Measurements from ENCODE around the gene INSIG2.

INSIG2 gene

GRCh38 chr2:118088051-118089024 lies at the start of gene INSIG2:
Gene INSIG2 (plus strand): TSS chr2:118088471. CDS start chr2:118096557, 8,086 bp downstream.
- Histone ChIP-seq H3K9ac (ENCODE audit: low read length in 5 of 5) (peak within 1 kb of the TSS in 4 of 5 donors; percentile 70 to 85 (median 74)), H3K27me3 (ENCODE audit: control insufficient read depth in 5 of 5, insufficient read depth in 4 of 5, low read length in 5 of 5) (no peaks in the 10 kb centered on the region), H3K27ac (ENCODE audit: low read depth, low read length) (peak within 1 kb of the TSS; percentile 66), H3K9me3 (ENCODE audit: control insufficient read depth in 5 of 5, low read length in 5 of 5) (no peaks in the 10 kb centered on the region), H3K4me3 (ENCODE audit: low read depth in 1 of 5, low read length in 5 of 5) (peak within 1 kb of the TSS; percentile 88 to 96 (median 93)), H3K36me3 (ENCODE audit: control insufficient read depth in 5 of 5, insufficient read depth in 5 of 5, low read length in 5 of 5) (no peaks in the 10 kb centered on the region), H3K4me1 (ENCODE audit: control insufficient read depth in 5 of 5, insufficient read depth in 5 of 5, low read length in 5 of 5) (peaks cover 0 to 24% (median 20%) of the 10 kb centered on the region in 5 donors)

- Histone ChIP-seq H3K4me1 (ENCODE audit: control insufficient read depth in 5 of 5, insufficient read depth in 5 of 5, low read length in 5 of 5) (no peaks in the 10 kb centered on the region), H3K27me3 (ENCODE audit: control insufficient read depth in 5 of 5, insufficient read depth in 4 of 5, low read length in 5 of 5) (peaks cover 0 to 9% (median 4%) of the 10 kb centered on the region in 5 donors), H3K27ac (ENCODE audit: low read depth, low read length) (no peak overlapping the region), H3K9me3 (ENCODE audit: control insufficient read depth in 5 of 5, low read length in 5 of 5) (peaks cover 0 to 2% (median 0%) of the 10 kb centered on the region in 5 donors), H3K4me3 (ENCODE audit: low read depth in 1 of 5, low read length in 5 of 5) (no peak overlapping the region), H3K36me3 (ENCODE audit: control insufficient read depth in 5 of 5, insufficient read depth in 5 of 5, low read length in 5 of 5) (no peaks in the 10 kb centered on the region), H3K9ac (ENCODE audit: low read length in 5 of 5) (no peak overlapping the region)
Observed at GRCh38 chr2:118040891-118041290, 47.4 kb upstream of the INSIG2 start.

GRCh38 chr2:118044103-118044716 lies 44.1 kb upstream of the INSIG2 start:
- Histone ChIP-seq H3K4me3 (ENCODE audit: low read depth in 1 of 5, low read length in 5 of 5) (no peak overlapping the region), H3K36me3 (ENCODE audit: control insufficient read depth in 5 of 5, insufficient read depth in 5 of 5, low read length in 5 of 5) (no peaks in the 10 kb centered on the region), H3K9ac (ENCODE audit: low read length in 5 of 5) (no peak overlapping the region), H3K27ac (ENCODE audit: low read depth, low read length) (no peak overlapping the region), H3K9me3 (ENCODE audit: control insufficient read depth in 5 of 5, low read length in 5 of 5) (no peaks in the 10 kb centered on the region), H3K4me1 (ENCODE audit: control insufficient read depth in 5 of 5, insufficient read depth in 5 of 5, low read length in 5 of 5) (no peaks in the 10 kb centered on the region), H3K27me3 (ENCODE audit: control insufficient read depth in 5 of 5, insufficient read depth in 4 of 5, low read length in 5 of 5) (peaks cover 0 to 11% (median 4%) of the 10 kb centered on the region in 5 donors)

GRCh38 chr2:118044854-118045253 lies 43.4 kb upstream of the INSIG2 start:
- no peak overlapping the region for H3K9ac ChIP-seq (ENCODE audit: low read length in 5 of 5)
- no peaks in the 10 kb centered on the region for H3K4me1 ChIP-seq (ENCODE audit: control insufficient read depth in 5 of 5, insufficient read depth in 5 of 5, low read length in 5 of 5)
- H3K27ac ChIP-seq (ENCODE audit: low read depth, low read length), result no peak overlapping the region
- H3K27me3 ChIP-seq (ENCODE audit: control insufficient read depth in 5 of 5, insufficient read depth in 4 of 5, low read length in 5 of 5), result peaks cover 2 to 15% (median 4%) of the 10 kb centered on the region in 5 donors
- H3K36me3 ChIP-seq (ENCODE audit: control insufficient read depth in 5 of 5, insufficient read depth in 5 of 5, low read length in 5 of 5), result no peaks in the 10 kb centered on the region
- no peak overlapping the region for H3K4me3 ChIP-seq (ENCODE audit: low read depth in 1 of 5, low read length in 5 of 5)
- H3K9me3 ChIP-seq (ENCODE audit: control insufficient read depth in 5 of 5, low read length in 5 of 5), result no peaks in the 10 kb centered on the region

GRCh38 chr2:118045286-118045685 lies 43.0 kb upstream of the INSIG2 start:
- H3K4me1 ChIP-seq (ENCODE audit: control insufficient read depth in 5 of 5, insufficient read depth in 5 of 5, low read length in 5 of 5), result no peaks in the 10 kb centered on the region
- no peak overlapping the region for H3K9ac ChIP-seq (ENCODE audit: low read length in 5 of 5)
- no peak overlapping the region for H3K27ac ChIP-seq (ENCODE audit: low read depth, low read length)
- H3K36me3 ChIP-seq (ENCODE audit: control insufficient read depth in 5 of 5, insufficient read depth in 5 of 5, low read length in 5 of 5), result no peaks in the 10 kb centered on the region
- peaks cover 2 to 15% (median 4%) of the 10 kb centered on the region in 5 donors for H3K27me3 ChIP-seq (ENCODE audit: control insufficient read depth in 5 of 5, insufficient read depth in 4 of 5, low read length in 5 of 5)
- no peak overlapping the region for H3K4me3 ChIP-seq (ENCODE audit: low read depth in 1 of 5, low read length in 5 of 5)
- H3K9me3 ChIP-seq (ENCODE audit: control insufficient read depth in 5 of 5, low read length in 5 of 5), result no peaks in the 10 kb centered on the region

- no peaks in the 10 kb centered on the region for H3K9me3 ChIP-seq (ENCODE audit: control insufficient read depth in 5 of 5, low read length in 5 of 5)
- H3K27me3 ChIP-seq (ENCODE audit: control insufficient read depth in 5 of 5, insufficient read depth in 4 of 5, low read length in 5 of 5), result peaks cover 0 to 8% (median 2%) of the 10 kb centered on the region in 5 donors
- H3K9ac ChIP-seq (ENCODE audit: low read length in 5 of 5), result no peak overlapping the region
- H3K27ac ChIP-seq (ENCODE audit: low read depth, low read length), result no peak overlapping the region
- H3K4me3 ChIP-seq (ENCODE audit: low read depth in 1 of 5, low read length in 5 of 5), result no peak overlapping the region
- no peaks in the 10 kb centered on the region for H3K36me3 ChIP-seq (ENCODE audit: control insufficient read depth in 5 of 5, insufficient read depth in 5 of 5, low read length in 5 of 5)
- no peaks in the 10 kb centered on the region for H3K4me1 ChIP-seq (ENCODE audit: control insufficient read depth in 5 of 5, insufficient read depth in 5 of 5, low read length in 5 of 5)
Observed at GRCh38 chr2:118046634-118047210, 41.5 kb upstream of the INSIG2 start.

GRCh38 chr2:118047380-118047826 lies 40.9 kb upstream of the INSIG2 start:
- H3K9me3 ChIP-seq (ENCODE audit: control insufficient read depth in 5 of 5, low read length in 5 of 5), result no peaks in the 10 kb centered on the region
- no peak overlapping the region for H3K4me3 ChIP-seq (ENCODE audit: low read depth in 1 of 5, low read length in 5 of 5)
- no peaks in the 10 kb centered on the region for H3K4me1 ChIP-seq (ENCODE audit: control insufficient read depth in 5 of 5, insufficient read depth in 5 of 5, low read length in 5 of 5)
- H3K27ac ChIP-seq (ENCODE audit: low read depth, low read length), result no peak overlapping the region
- peaks cover 0 to 8% (median 2%) of the 10 kb centered on the region in 5 donors for H3K27me3 ChIP-seq (ENCODE audit: control insufficient read depth in 5 of 5, insufficient read depth in 4 of 5, low read length in 5 of 5)
- no peak overlapping the region for H3K9ac ChIP-seq (ENCODE audit: low read length in 5 of 5)
- H3K36me3 ChIP-seq (ENCODE audit: control insufficient read depth in 5 of 5, insufficient read depth in 5 of 5, low read length in 5 of 5), result no peaks in the 10 kb centered on the region

- Histone ChIP-seq H3K9ac (ENCODE audit: low read length in 5 of 5) (no peak overlapping the region), H3K27me3 (ENCODE audit: control insufficient read depth in 5 of 5, insufficient read depth in 4 of 5, low read length in 5 of 5) (peaks cover 0 to 9% (median 2%) of the 10 kb centered on the region in 5 donors), H3K4me1 (ENCODE audit: control insufficient read depth in 5 of 5, insufficient read depth in 5 of 5, low read length in 5 of 5) (no peaks in the 10 kb centered on the region), H3K36me3 (ENCODE audit: control insufficient read depth in 5 of 5, insufficient read depth in 5 of 5, low read length in 5 of 5) (no peaks in the 10 kb centered on the region), H3K9me3 (ENCODE audit: control insufficient read depth in 5 of 5, low read length in 5 of 5) (no peaks in the 10 kb centered on the region), H3K4me3 (ENCODE audit: low read depth in 1 of 5, low read length in 5 of 5) (no peak overlapping the region), H3K27ac (ENCODE audit: low read depth, low read length) (no peak overlapping the region)
Observed at GRCh38 chr2:118048401-118048800, 39.9 kb upstream of the INSIG2 start.

- Histone ChIP-seq H3K27me3 (ENCODE audit: control insufficient read depth in 5 of 5, insufficient read depth in 4 of 5, low read length in 5 of 5) (peaks cover 0 to 12% (median 2%) of the 10 kb centered on the region in 5 donors), H3K36me3 (ENCODE audit: control insufficient read depth in 5 of 5, insufficient read depth in 5 of 5, low read length in 5 of 5) (no peaks in the 10 kb centered on the region), H3K27ac (ENCODE audit: low read depth, low read length) (no peak overlapping the region), H3K4me3 (ENCODE audit: low read depth in 1 of 5, low read length in 5 of 5) (no peak overlapping the region), H3K9ac (ENCODE audit: low read length in 5 of 5) (no peak overlapping the region), H3K4me1 (ENCODE audit: control insufficient read depth in 5 of 5, insufficient read depth in 5 of 5, low read length in 5 of 5) (no peaks in the 10 kb centered on the region), H3K9me3 (ENCODE audit: control insufficient read depth in 5 of 5, low read length in 5 of 5) (no peaks in the 10 kb centered on the region)
Observed at GRCh38 chr2:118049140-118049815, 39.0 kb upstream of the INSIG2 start.

Measured in subcutaneous abdominal adipose tissue (tissue), 5 donors.